Measurements from ENCODE around the gene RAB40C. TPM values are rescaled to one million over a fixed set of nuclear protein-coding genes. Genes with fewer than 3 reads are reported as not detected.

Gene RAB40C
- total and polyA plus RNA-seq, 10 of the 15 experiments (the other 5 are each of a cell fraction or from before 2014, with no cell fraction given): 0.06 to 12.8 (median 4.6) TPM

- 99% methylated on average over 42 of the region's 67 CpGs for WGBS (ENCODE audit: insufficient coverage, insufficient replicate concordance, low lambda C conversion rate, missing lambda C conversion rate)
- SMC1A ChIA-PET (ENCODE audit: uncharacterized antibody, unreplicated experiment): no interaction called here
- H3K79me2 ChIP-seq (ENCODE audit: control insufficient read depth, insufficient read depth, low read length): peaks cover 14% of the 10 kb centered on the region
- ATAC-seq (no peak), DNase-seq (ENCODE audit: low read depth, low spot score) (no peak), FAIRE-seq (no peak)
- in situ Hi-C loops (cut with MboI): no loop called here
- peaks cover 4% of the 10 kb centered on the region for H3K4me1 ChIP-seq (ENCODE audit: control insufficient read depth, insufficient read depth, low read length)
- no peaks in the 10 kb centered on the region for H3K9me3 ChIP-seq (replicated peaks; ENCODE audit: control insufficient read depth, insufficient read depth, low read length)
- POLR2A ChIA-PET: no interaction called here
- no TSS peak for BruUV-seq (replicated peaks)
- no peak overlapping the region for H3K27ac ChIP-seq (ENCODE audit: control insufficient read depth, insufficient read depth)
- RAD21 ChIA-PET (ENCODE audit: unreplicated experiment): no interaction called here
- no peaks in the 10 kb centered on the region for H3K27me3 ChIP-seq (replicated peaks in 1 of 2; ENCODE audit: control insufficient read depth in 2 of 2, insufficient read depth in 2 of 2, low read length in 1 of 2)
- no peak overlapping the region for H3K4me2 ChIP-seq (ENCODE audit: control insufficient read depth, insufficient read depth)
- H3K9ac ChIP-seq (ENCODE audit: control insufficient read depth, insufficient read depth, low read length): no peak overlapping the region
- intact Hi-C loops (cut with micrococcal nuclease; ENCODE audit: unreplicated experiment): no loop called here
- CTCF ChIA-PET: no interaction called here
- H3K4me3 ChIP-seq: no peak overlapping the region
- peak; percentile 37 for TF ChIP-seq POLR2A (IDR thresholded peaks at IDR 0.05; ENCODE audit: low read depth, low read length)
- TF ChIP-seq MYB (IDR thresholded peaks at IDR 0.05; ENCODE audit: borderline replicate concordance, low read depth, low read length): no peak
- no peaks in the 10 kb centered on the region for H4K20me1 ChIP-seq (ENCODE audit: control insufficient read depth, insufficient read depth)
- H2AFZ ChIP-seq (ENCODE audit: control insufficient read depth, low read depth, low read length): no peak overlapping the region
- peaks cover 0 to 4% of the 10 kb centered on the region in 2 experiments; a peak in 3 of 4 replicates for H3K36me3 ChIP-seq (ENCODE audit: control insufficient read depth in 2 of 2, insufficient read depth in 2 of 2, low read length in 1 of 2)
Observed at GRCh38 chr16:632486-633335, 42.8 kb downstream of the RAB40C start.

GRCh38 chr16:633336-634050 is 43.6 kb downstream of the RAB40C start:
- Histone ChIP-seq H3K4me1 (ENCODE audit: control insufficient read depth, insufficient read depth, low read length) (peaks cover 5% of the 10 kb centered on the region), H3K36me3 (ENCODE audit: control insufficient read depth in 2 of 2, insufficient read depth in 2 of 2, low read length in 1 of 2) (peaks cover 0 to 4% of the 10 kb centered on the region in 2 experiments; a peak in 3 of 4 replicates), H3K27ac (ENCODE audit: control insufficient read depth, insufficient read depth) (no peak overlapping the region), H3K4me2 (ENCODE audit: control insufficient read depth, insufficient read depth) (no peak overlapping the region), H2AFZ (ENCODE audit: control insufficient read depth, low read depth, low read length) (no peak overlapping the region), H3K79me2 (ENCODE audit: control insufficient read depth, insufficient read depth, low read length) (peaks cover 14% of the 10 kb centered on the region), H3K27me3 (replicated peaks in 1 of 2; ENCODE audit: control insufficient read depth in 2 of 2, insufficient read depth in 2 of 2, low read length in 1 of 2) (no peaks in the 10 kb centered on the region), H4K20me1 (ENCODE audit: control insufficient read depth, insufficient read depth) (no peaks in the 10 kb centered on the region), H3K4me3 (no peak overlapping the region), H3K9me3 (replicated peaks; ENCODE audit: control insufficient read depth, insufficient read depth, low read length) (no peaks in the 10 kb centered on the region), H3K9ac (ENCODE audit: control insufficient read depth, insufficient read depth, low read length) (no peak overlapping the region)
- ChIA-PET RAD21 (ENCODE audit: unreplicated experiment) (no interaction called here), SMC1A (ENCODE audit: uncharacterized antibody, unreplicated experiment) (no interaction called here), POLR2A (no interaction called here), CTCF (no interaction called here)
- DNase-seq (ENCODE audit: low read depth, low spot score): no peak
- in situ Hi-C loops (cut with MboI) (no loop called here), intact Hi-C loops (cut with micrococcal nuclease; ENCODE audit: unreplicated experiment) (no loop called here)
- no TSS peak for BruUV-seq (replicated peaks)
- WGBS (ENCODE audit: insufficient coverage, insufficient replicate concordance, low lambda C conversion rate, missing lambda C conversion rate): 98% methylated on average over 70 of the region's 74 CpGs
- no peak for ATAC-seq
- no peak for FAIRE-seq
- TF ChIP-seq PML (IDR thresholded peaks at IDR 0.05; ENCODE audit: low read length) (no peak), RELB (IDR thresholded peaks at IDR 0.05; ENCODE audit: low read depth) (no peak), ZNF687 (IDR thresholded peaks at IDR 0.05) (no peak), IRF3 (IDR thresholded peaks at IDR 0.05) (no peak), POLR2A (IDR thresholded peaks at IDR 0.05; ENCODE audit: low read depth, low read length) (peak; percentile 14; the same call in 1 of the 2 replicates), ATF7 (IDR thresholded peaks at IDR 0.05; ENCODE audit: low read depth) (no peak)
